Activated B cell treated with CpG ODN at 0.5 μM for 24 hours (primary cell): ENCODE results near the gene MINDY2. TPM values are rescaled to one million over a fixed set of nuclear protein-coding genes. Genes with fewer than 3 reads are reported as not detected.
A peak's percentile ranks its signal among the peaks of the same experiment; 100 is the strongest.

Experiments used
- ATAC-seq: fragments of 200-7000 bp; cut with Tn5 transposase; one replicate; pipeline ENCODE4 v1.10.0; 2021; ENCODE audit warnings: low read depth, mild to moderate bottlenecking, moderate library complexity
- CTCF ChIA-PET: fragments of 350-600 bp; sonication (Branson Sonifier 250); formaldehyde crosslinking; loops from one replicate; lab custom pipeline; 2021; ENCODE audit warnings: antibody characterized with exemption; lab: Charles Lee
- POLR2A ChIA-PET: fragments of 350-600 bp; sonication (Branson Sonifier 250); formaldehyde crosslinking; loops from one replicate; lab custom pipeline; 2021; ENCODE audit warnings: antibody characterized with exemption; lab: Charles Lee
- DNase-seq: peaks from one replicate; pipeline ENCODE4 v3.0.0; 2022
- H3K27ac Mint-ChIP-seq: one replicate; pipeline ENCODE4 v1.8.0; 2020; ENCODE audit warnings: mixed read lengths
- H3K27me3 Mint-ChIP-seq: one replicate; pipeline ENCODE4 v1.8.0; 2021; ENCODE audit warnings: mixed read lengths
- H3K36me3 Mint-ChIP-seq: one replicate; pipeline ENCODE4 v1.8.0; 2021; ENCODE audit warnings: low read depth, mixed read lengths
- H3K4me1 Mint-ChIP-seq: one replicate; pipeline ENCODE4 v1.8.0; 2021; ENCODE audit warnings: mixed read lengths
- H3K4me3 Mint-ChIP-seq: one replicate; pipeline ENCODE4 v1.8.0; 2020; ENCODE audit warnings: mild to moderate bottlenecking, mixed read lengths
- H3K9me3 Mint-ChIP-seq: one replicate; pipeline ENCODE4 v1.8.0; 2020; ENCODE audit warnings: mixed read lengths
- CTCF ChIP-seq: fragments of 200-600 bp; IDR thresholded peaks from one replicate; pipeline ENCODE4 v1.8.0; 2022; ENCODE audit warnings: antibody characterized with exemption, mild to moderate bottlenecking
- intact Hi-C: fragments of 100-400 bp; cut with micrococcal nuclease; formaldehyde crosslinking; loops from one replicate; pipeline ENCODE4 v1.15.1; 2024
- total RNA-seq: library from RNA; stranded (reverse); gene quantifications from 2 replicates; pipeline ENCODE4 v1.2.3, GENCODE V29; 2022

MINDY2 gene
- total RNA-seq, 1 donor from 2014 or later, result 6.2 TPM

- H3K36me3 Mint-ChIP-seq, result peaks cover 90% of the 10 kb centered on the region
- intact Hi-C loops, result no loop called here
- no peaks in the 10 kb centered on the region for H3K9me3 Mint-ChIP-seq
- no peak overlapping the region for H3K27ac Mint-ChIP-seq
- TF ChIP-seq CTCF, result no peak
- no peaks in the 10 kb centered on the region for H3K27me3 Mint-ChIP-seq
- no peak overlapping the region for H3K4me3 Mint-ChIP-seq
- no peak for DNase-seq
- ChIA-PET CTCF (no interaction called here), POLR2A (no interaction called here)
- no peak for ATAC-seq
- no peaks in the 10 kb centered on the region for H3K4me1 Mint-ChIP-seq
Measured at GRCh38 chr15:58889363-58889762, 118.3 kb downstream of the MINDY2 start.

GRCh38 chr15:58898150-58898680 is 127.1 kb downstream of the MINDY2 start:
- POLR2A ChIA-PET, result no interaction called here
- no peak for ATAC-seq
- Mint-ChIP-seq H3K9me3 (no peaks in the 10 kb centered on the region), H3K27me3 (no peaks in the 10 kb centered on the region), H3K4me1 (no peaks in the 10 kb centered on the region), H3K4me3 (no peak overlapping the region), H3K36me3 (peaks cover 81% of the 10 kb centered on the region), H3K27ac (no peak overlapping the region)
- intact Hi-C loops, result no loop called here
- no peak for DNase-seq
- CTCF ChIA-PET, result no interaction called here
- TF ChIP-seq CTCF, result no peak

GRCh38 chr15:58900631-58901030 is 129.5 kb downstream of the MINDY2 start:
- Mint-ChIP-seq H3K4me1 (no peaks in the 10 kb centered on the region), H3K27ac (no peak overlapping the region), H3K4me3 (no peak overlapping the region), H3K9me3 (no peaks in the 10 kb centered on the region), H3K27me3 (no peaks in the 10 kb centered on the region), H3K36me3 (peaks cover 69% of the 10 kb centered on the region)
- TF ChIP-seq CTCF, result no peak
- ChIA-PET POLR2A (interaction anchor here (0.7 kb wide), 1 partner anchor 13 kb away, joined by 3 read pairs; no protein-coding TSS in a partner anchor), CTCF (no interaction called here)
- intact Hi-C loops, result no loop called here
- DNase-seq (no peak), ATAC-seq (no peak)

GRCh38 chr15:58908550-58909309 is 137.6 kb downstream of the MINDY2 start:
- intact Hi-C loops, result no loop called here
- POLR2A ChIA-PET, result interaction anchor here (0.7 kb wide), 1 partner anchor 258 kb away, joined by 3 read pairs; no protein-coding TSS in a partner anchor
- Mint-ChIP-seq H3K4me3 (no peak overlapping the region), H3K4me1 (peaks cover 22% of the 10 kb centered on the region), H3K27me3 (no peaks in the 10 kb centered on the region), H3K27ac (no peak overlapping the region), H3K9me3 (no peaks in the 10 kb centered on the region), H3K36me3 (peaks cover 76% of the 10 kb centered on the region)
- TF ChIP-seq CTCF, result no peak
- CTCF ChIA-PET, result no interaction called here
- DNase-seq (no peak), ATAC-seq (no peak)

DNA sequence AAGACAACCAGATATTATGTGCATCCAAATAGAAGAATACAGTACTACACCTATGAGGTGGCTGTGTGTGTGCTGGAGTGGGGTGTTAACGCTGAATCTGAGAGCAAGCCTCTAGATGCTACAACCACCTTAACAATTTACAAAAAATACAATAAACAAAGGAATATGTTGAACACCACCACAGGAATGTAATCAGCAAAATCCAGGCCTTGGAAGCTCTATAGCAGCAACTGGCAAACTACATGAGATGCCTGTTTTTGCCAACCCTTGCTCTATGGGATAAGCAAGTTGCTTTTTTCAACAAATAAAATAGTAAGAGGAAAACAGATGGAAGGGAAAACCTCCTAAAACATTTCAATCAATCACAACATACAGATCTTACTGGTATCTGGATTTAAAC is 138.5 kb downstream of the MINDY2 start:
- H3K27ac Mint-ChIP-seq, result peak overlapping the region; percentile 7
- CTCF ChIA-PET, result no interaction called here
- intact Hi-C loops, result no loop called here
- H3K36me3 Mint-ChIP-seq, result peaks cover 80% of the 10 kb centered on the region
- POLR2A ChIA-PET, result no interaction called here
- H3K4me1 Mint-ChIP-seq, result peaks cover 25% of the 10 kb centered on the region
- H3K4me3 Mint-ChIP-seq, result no peak overlapping the region
- no peak for TF ChIP-seq CTCF
- ATAC-seq, result no peak
- no peak for DNase-seq
- H3K9me3 Mint-ChIP-seq, result no peaks in the 10 kb centered on the region
- no peaks in the 10 kb centered on the region for H3K27me3 Mint-ChIP-seq
